K562 (cell line): ENCODE measurements around the gene ANXA3. TPM values are rescaled to one million over a fixed set of nuclear protein-coding genes. Genes with fewer than 3 reads are reported as not detected.
A peak's percentile ranks its signal among the peaks of the same experiment; 100 is the strongest.

Source experiments
- MEIS2 ChIP-seq: fragments of 450-650 bp; IDR thresholded peaks from 2 replicates; pipeline ENCODE4 v1.6.1; 2014; ENCODE audit warnings: mild to moderate bottlenecking; ENCODE audit not compliant: partially characterized antibody
- SMC3 ChIP-seq: conservative IDR thresholded peaks from 2 replicates; pipeline ENCODE4 v1.6.1; 2011; ENCODE audit warnings: low read depth, low read length, improper control_type of control experiment; ENCODE audit not compliant: insufficient read depth
- YBX1 ChIP-seq: fragments of 450-650 bp; IDR thresholded peaks from 2 replicates; pipeline ENCODE4 v1.7.1; 2016; ENCODE audit warnings: mild to moderate bottlenecking
- polyA plus RNA-seq, 8 experiments: library from polyadenylated mRNA; depleted of rRNA in 4 of 8; stranded (reverse) in 5 of 8; unstranded in 3 of 8; fragments of >200 nt; fragmentation: Nextera tagmentation in 2 of 8; fragmentation: Illumina TruSeq in 1 of 8; extraction: Ambion mirVana in 2 of 8; extraction: Trizol in 1 of 8; gene quantifications; 2 replicates each; pipeline versions ENCODE4 v1.2.1 to v1.2.3, GENCODE V29; 2011 to 2014; ENCODE audit warnings: inconsistent platforms in 1 of 8, missing spikeins in 1 of 8
- total RNA-seq, 7 experiments: library from RNA; depleted of rRNA in 6 of 7; stranded (reverse); fragments of >200 nt in 6 of 7; fragmentation: Illumina TruSeq in 2 of 7; extraction: Trizol in 2 of 7; gene quantifications; 2 replicates each; pipeline versions ENCODE4 v1.2.1 to v1.2.3, GENCODE V29; 2011 to 2021; ENCODE audit warnings: low replicate concordance in 1 of 7
- TF ChIP-seq, protein P1 (sequence below): fragments of 450-650 bp; formaldehyde crosslinking; IDR thresholded peaks from 2 replicates; pipeline ENCODE4 v1.4.0; 2020; ENCODE audit warnings: mild to moderate bottlenecking, mixed read lengths
- TF ChIP-seq, protein P2 (sequence below), 3 experiments: IDR thresholded peaks in 2 of 3; conservative IDR thresholded peaks in 1 of 3; 2 replicates each; pipeline ENCODE4 v1.5.1; 2011 to 2012; ENCODE audit warnings: low read length in 3 of 3, mild to moderate bottlenecking in 3 of 3, control low read depth in 2 of 3, improper control_type of control experiment in 1 of 3, inconsistent platforms in 1 of 3, low read depth in 1 of 3, mixed read lengths in 1 of 3, moderate library complexity in 1 of 3; ENCODE audit not compliant: insufficient read depth in 2 of 3

ANXA3 gene
- total and polyA plus RNA-seq, 9 of the 15 experiments (the other 6 are each of a cell fraction or from before 2014, with no cell fraction given) = 6.3 to 15.5 (median 9.8) TPM

DNA sequence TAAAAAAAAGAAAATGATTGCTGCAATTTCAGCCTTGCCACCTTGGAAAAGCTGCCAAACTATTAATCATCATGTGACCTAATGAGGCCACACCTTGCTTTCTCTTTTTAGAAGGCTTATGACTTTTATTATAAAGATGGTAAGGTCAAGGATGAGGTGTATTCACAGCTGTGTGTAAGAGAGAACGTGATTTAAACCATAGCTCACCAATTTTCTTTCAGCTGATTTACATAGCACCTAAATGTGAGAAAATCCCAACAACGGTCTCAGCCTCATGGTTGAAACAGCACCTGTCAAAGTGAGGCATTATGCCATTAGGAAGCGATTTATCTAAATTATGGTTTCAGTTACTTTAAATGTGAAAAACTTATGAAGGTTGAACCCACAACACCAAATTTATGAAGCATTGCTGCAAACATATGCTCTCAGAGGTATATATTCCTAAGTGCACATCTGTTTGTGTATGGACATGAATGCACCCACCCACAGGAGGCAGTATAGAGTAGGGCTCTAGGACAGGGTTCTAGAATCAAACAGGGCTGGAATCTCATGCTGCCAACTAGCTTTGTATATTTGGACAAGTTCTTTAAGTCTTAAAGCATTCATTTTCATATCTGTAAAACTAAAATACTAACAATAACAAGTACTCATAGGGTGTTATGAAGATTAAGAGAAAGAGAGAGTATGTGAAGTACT is 40.7 kb downstream of the ANXA3 start (continued):
- TF ChIP-seq SMC3 = peak; percentile 46; the same call in 1 of the 2 replicates
- TF ChIP-seq YBX1 = no peak
- TF ChIP-seq, protein P1, sequence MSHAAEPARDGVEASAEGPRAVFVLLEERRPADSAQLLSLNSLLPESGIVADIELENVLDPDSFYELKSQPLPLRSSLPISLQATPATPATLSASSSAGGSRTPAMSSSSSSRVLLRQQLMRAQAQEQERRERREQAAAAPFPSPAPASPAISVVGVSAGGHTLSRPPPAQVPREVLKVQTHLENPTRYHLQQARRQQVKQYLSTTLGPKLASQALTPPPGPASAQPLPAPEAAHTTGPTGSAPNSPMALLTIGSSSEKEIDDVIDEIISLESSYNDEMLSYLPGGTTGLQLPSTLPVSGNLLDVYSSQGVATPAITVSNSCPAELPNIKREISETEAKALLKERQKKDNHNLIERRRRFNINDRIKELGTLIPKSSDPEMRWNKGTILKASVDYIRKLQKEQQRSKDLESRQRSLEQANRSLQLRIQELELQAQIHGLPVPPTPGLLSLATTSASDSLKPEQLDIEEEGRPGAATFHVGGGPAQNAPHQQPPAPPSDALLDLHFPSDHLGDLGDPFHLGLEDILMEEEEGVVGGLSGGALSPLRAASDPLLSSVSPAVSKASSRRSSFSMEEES (CRISPR knock-in tag) = peak; percentile 34; the same call in 1 of the 2 replicates
- TF ChIP-seq, protein P2, sequence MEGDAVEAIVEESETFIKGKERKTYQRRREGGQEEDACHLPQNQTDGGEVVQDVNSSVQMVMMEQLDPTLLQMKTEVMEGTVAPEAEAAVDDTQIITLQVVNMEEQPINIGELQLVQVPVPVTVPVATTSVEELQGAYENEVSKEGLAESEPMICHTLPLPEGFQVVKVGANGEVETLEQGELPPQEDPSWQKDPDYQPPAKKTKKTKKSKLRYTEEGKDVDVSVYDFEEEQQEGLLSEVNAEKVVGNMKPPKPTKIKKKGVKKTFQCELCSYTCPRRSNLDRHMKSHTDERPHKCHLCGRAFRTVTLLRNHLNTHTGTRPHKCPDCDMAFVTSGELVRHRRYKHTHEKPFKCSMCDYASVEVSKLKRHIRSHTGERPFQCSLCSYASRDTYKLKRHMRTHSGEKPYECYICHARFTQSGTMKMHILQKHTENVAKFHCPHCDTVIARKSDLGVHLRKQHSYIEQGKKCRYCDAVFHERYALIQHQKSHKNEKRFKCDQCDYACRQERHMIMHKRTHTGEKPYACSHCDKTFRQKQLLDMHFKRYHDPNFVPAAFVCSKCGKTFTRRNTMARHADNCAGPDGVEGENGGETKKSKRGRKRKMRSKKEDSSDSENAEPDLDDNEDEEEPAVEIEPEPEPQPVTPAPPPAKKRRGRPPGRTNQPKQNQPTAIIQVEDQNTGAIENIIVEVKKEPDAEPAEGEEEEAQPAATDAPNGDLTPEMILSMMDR (IDR thresholded peaks at IDR 0.05 in 2 of 3, conservative IDR thresholded peaks at IDR 0.05 in 1 of 3; ENCODE audit: insufficient read depth in 2 of 3, low read depth in 1 of 3, low read length in 3 of 3) = peak; percentile 65 to 71 (median 70)
- peak; percentile 4 for TF ChIP-seq MEIS2
